Measurements from ENCODE around the gene VSNL1. TPM values are rescaled to one million over a fixed set of nuclear protein-coding genes. Genes with fewer than 3 reads are reported as not detected.
A peak's percentile ranks its signal among the peaks of the same experiment; 100 is the strongest.

The VSNL1 gene
- total RNA-seq, 4 donors from 2014 or later: 0.65 TPM; not detected in 3

DNA sequence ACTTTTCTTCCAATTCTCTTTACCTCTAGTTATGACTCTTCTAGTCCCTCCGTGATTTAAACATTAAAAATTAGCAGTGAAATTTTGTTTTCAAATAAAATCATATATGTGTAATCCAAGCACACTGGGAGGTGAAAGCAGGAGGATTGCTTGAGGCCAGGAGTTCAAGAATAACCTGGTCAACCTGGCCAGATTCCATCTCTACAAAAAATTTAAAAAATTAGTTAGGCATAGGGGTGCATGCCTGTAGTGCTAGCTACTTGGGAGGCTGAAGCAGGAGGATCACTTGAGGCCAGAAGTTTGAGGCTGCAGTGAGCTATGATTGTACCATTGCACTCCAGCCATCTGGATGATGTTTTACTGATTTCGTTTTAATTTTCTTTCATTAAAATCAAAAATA is 7.0 kb upstream of the VSNL1 start:
- no peak for ATAC-seq (ENCODE audit: low FRiP score)

DNA sequence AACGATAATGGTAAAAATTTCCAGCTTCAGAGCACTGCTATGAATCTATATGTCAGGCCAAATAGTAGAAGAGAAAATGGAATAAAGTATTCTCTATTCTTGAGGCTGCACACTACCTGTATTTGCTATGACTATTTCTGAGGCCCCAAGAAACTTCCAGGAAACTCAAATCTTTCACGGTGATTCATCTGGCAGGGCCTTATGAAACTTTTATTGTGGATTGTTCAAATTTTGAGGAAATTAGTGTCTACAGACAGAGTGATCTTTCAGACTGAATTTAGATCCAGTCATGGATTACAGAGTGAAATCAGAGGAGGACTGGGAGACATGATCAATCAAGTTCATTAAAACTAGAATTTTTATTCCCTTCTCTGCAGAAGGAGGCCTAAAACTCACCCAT is 4.1 kb upstream of the VSNL1 start:
- no peak for ATAC-seq (ENCODE audit: low FRiP score)
- no peak for DNase-seq (ENCODE audit: low spot score)
- TF ChIP-seq, protein P1, sequence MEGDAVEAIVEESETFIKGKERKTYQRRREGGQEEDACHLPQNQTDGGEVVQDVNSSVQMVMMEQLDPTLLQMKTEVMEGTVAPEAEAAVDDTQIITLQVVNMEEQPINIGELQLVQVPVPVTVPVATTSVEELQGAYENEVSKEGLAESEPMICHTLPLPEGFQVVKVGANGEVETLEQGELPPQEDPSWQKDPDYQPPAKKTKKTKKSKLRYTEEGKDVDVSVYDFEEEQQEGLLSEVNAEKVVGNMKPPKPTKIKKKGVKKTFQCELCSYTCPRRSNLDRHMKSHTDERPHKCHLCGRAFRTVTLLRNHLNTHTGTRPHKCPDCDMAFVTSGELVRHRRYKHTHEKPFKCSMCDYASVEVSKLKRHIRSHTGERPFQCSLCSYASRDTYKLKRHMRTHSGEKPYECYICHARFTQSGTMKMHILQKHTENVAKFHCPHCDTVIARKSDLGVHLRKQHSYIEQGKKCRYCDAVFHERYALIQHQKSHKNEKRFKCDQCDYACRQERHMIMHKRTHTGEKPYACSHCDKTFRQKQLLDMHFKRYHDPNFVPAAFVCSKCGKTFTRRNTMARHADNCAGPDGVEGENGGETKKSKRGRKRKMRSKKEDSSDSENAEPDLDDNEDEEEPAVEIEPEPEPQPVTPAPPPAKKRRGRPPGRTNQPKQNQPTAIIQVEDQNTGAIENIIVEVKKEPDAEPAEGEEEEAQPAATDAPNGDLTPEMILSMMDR (IDR thresholded peaks at IDR 0.05): no peak

More for the DNA sequence above, 7.0 kb upstream of the VSNL1 start:
- TF ChIP-seq, protein P1 (IDR thresholded peaks at IDR 0.05): no peak
- no peak for DNase-seq (ENCODE audit: low spot score)

DNA sequence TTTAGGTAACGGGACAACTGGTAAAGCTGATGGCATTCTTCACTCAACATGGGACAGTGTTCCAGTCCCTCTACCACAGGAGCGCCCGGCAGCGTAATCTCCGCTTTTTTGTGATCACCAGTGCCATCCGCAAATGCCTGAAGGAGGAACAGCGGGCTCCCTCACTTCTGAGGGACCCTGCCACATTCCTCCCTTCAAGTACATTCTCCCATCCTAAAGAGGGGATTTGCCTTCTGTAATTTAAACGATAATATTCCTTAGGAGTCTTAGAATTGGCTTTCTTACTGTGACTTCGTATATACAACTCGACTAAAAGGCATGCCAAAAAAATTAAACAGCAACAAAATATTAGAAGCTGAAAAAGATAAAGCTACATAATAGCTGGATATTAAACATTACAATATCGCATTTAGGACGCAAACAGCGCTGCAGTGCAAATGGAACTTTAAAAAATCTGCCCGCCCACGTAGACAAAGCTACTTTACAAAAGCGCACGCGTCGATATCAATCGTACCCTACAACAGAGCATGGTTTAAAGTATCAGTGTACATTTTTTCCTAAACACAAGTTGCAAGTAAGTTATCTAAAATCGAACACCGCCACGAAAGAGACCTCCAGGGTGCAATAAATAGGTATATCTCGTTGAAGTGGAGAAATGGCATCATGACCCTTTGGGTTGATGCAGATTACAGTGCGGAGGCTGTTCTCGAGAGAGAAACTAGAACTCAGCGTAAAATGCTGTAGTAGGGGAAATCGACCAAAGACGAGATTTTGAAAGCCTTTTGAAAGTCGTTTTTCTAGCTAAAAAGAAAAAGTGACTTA is 2.3 kb upstream of the VSNL1 start:
- TF ChIP-seq, protein P1 (IDR thresholded peaks at IDR 0.05): no peak
- no peak for DNase-seq (ENCODE audit: low spot score)
- peak; percentile 25 for ATAC-seq (ENCODE audit: low FRiP score)

DNA sequence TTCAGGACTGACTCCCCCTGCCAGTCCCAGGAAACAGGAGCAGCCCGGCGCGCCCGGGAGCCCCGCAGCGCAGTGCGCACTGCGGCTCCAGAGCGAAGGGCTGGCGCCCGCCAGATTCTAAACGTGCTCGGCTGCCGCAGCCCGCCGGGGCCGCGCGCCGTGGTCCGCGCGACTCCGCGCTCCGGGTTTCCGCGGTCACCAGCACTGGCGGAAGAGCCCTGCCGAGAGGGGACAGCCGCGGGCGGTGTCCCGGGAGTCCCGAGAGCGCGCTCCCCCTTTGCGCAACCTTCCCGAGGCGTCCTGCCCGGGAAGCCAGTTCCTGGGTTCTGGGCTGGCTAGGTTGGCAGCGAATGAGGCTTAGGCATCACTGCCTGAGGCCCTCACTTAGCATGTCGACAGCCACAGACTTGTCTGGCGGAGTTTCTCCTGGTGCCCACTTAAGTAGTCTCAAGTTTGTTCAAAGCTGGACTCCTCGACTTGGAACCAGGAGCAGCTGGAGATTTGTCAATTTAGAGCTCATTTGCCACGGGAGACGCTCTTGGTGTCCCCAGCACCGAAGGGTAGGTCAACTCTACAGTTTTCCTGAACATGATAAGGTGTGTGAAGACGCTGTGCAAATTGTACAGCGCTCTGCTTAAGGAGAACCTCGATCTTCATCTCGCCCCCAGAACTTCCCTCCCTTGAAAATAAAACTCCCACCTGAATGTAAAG is 1.5 kb upstream of the VSNL1 start:
- peak; percentile 70 for ATAC-seq (ENCODE audit: low FRiP score)
- DNase-seq (ENCODE audit: low spot score): no peak
- TF ChIP-seq, protein P1 (IDR thresholded peaks at IDR 0.05): no peak

DNA sequence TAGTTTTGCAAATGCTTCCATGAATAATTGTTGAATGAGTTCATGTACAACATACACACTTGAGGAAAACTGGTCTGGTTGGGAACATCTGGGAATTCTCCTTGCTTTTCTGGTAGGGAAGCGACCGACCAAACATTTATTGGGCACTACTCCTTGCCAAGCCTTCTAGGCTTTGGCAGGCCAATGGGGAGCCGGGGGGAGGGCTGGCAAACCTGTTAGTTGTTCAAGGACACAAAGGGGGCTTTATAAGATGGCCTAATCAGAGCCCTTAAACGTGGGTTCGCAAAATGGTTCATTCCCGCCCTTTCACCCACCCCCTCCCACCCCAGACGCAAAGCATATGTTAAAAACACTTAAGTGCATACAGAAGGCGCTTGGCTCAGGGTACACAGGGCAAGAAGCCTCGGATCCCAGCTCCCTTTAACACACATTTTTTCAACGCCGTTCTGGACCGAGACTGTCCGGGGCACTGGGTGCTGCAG is 844 bp upstream of the VSNL1 start:
- no peak for ATAC-seq (ENCODE audit: low FRiP score)
- DNase-seq (ENCODE audit: low spot score): no peak

DNA sequence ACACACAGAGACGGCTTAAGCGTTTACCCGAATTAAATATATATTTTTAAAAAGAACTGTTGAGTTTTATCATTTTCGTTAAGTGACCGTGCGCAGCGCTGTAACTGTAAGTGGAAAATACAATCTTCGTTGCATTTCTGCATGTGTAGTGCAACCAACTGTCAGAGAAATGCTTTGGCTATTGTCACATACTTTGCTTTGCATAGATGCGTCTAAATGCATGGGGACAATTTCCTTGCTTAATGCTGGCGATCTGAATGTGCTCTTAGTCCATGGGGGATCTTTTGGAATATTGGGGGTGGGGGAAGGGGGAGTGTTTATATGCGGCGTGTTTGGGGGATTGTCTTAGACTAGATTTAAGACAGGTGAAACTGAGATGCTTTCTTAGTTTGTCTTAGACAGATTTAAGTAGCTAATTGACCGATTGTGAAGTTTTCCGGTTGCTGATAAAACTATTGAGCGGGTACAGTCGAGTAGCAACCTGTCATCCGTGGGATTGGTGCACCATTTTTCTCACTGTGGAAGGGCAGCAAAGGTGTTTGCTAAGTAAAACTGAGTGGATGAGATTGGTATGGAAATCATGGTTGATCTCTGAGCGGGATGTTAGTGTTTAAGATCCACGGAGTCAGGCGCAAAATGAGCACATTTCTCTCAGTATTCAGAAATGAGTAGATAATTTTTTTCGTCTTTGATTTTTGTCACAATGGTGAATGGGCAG is 476 bp downstream of the VSNL1 start:
- ATAC-seq (ENCODE audit: low FRiP score): peak; percentile 11
- TF ChIP-seq, protein P1 (IDR thresholded peaks at IDR 0.05): no peak

More for the DNA sequence above, 844 bp upstream of the VSNL1 start:
- TF ChIP-seq, protein P1 (IDR thresholded peaks at IDR 0.05): no peak

More for the DNA sequence above, 476 bp downstream of the VSNL1 start:
- no peak for DNase-seq (ENCODE audit: low spot score)
